ENCODE measurements around the gene ZSCAN18.

- TF ChIP-seq CTCF (conservative IDR thresholded peaks at IDR 0.05; ENCODE audit: low read length) (no peak), EZH2phosphoT487 (IDR thresholded peaks at IDR 0.05; ENCODE audit: borderline replicate concordance, low read depth, low read length) (no peak)
Observed at GRCh38 chr19:58123354-58123753, 25.3 kb upstream of the ZSCAN18 start.

All from OCI-LY7 (cell line).